Activated CD4-positive, alpha-beta memory T cell treated with anti-CD3 and anti-CD28 coated beads, Interleukin-2, amount 10 ng/mL, durations not matched to agents 7 days and 5 days (primary cell): ENCODE results near the gene CUL9. TPM values are rescaled to one million over a fixed set of nuclear protein-coding genes. Genes with fewer than 3 reads are reported as not detected.

Source experiments
- CTCF ChIA-PET: fragments of 350-600 bp; sonication (Branson Sonifier 250); formaldehyde crosslinking; loops from one replicate; lab custom pipeline; 2021; ENCODE audit warnings: antibody characterized with exemption, inconsistent platforms; lab: Charles Lee
- POLR2A ChIA-PET: fragments of 350-600 bp; sonication (Branson Sonifier 250); formaldehyde crosslinking; loops from one replicate; lab custom pipeline; 2021; ENCODE audit warnings: antibody characterized with exemption; lab: Charles Lee
- DNase-seq: peaks from one replicate; pipeline ENCODE4 v3.0.0-alpha.2; 2020
- H3K27ac Mint-ChIP-seq: one replicate; pipeline ENCODE4 v1.8.0; 2021; ENCODE audit warnings: mild to moderate bottlenecking, mixed read lengths
- H3K27me3 Mint-ChIP-seq: one replicate; pipeline ENCODE4 v1.8.0; 2021; ENCODE audit warnings: mixed read lengths
- H3K36me3 Mint-ChIP-seq: one replicate; pipeline ENCODE4 v1.8.0; 2021; ENCODE audit warnings: low read depth, mixed read lengths
- H3K4me1 Mint-ChIP-seq: one replicate; pipeline ENCODE4 v1.8.0; 2021; ENCODE audit warnings: mixed read lengths
- H3K4me3 Mint-ChIP-seq: one replicate; pipeline ENCODE4 v1.8.0; 2021; ENCODE audit warnings: mild to moderate bottlenecking, mixed read lengths
- H3K9me3 Mint-ChIP-seq: one replicate; pipeline ENCODE4 v1.8.0; 2021; ENCODE audit warnings: mixed read lengths
- total RNA-seq, 2 experiments: library from RNA; stranded (reverse); gene quantifications; one replicate each; pipeline ENCODE4 v1.2.3, GENCODE V29; 2021

CUL9 gene
- total RNA-seq, 2 experiments from 2014 or later, result 45.0 to 45.9 TPM

- ChIA-PET CTCF (no interaction called here), POLR2A (interaction anchor here (0.5 to 1.2 kb wide), 2 partner anchors 17 to 41 kb away, joined by 3 read pairs; partner anchors contain the start of gene DNPH1)
- DNase-seq, result no peak
- H3K4me3 Mint-ChIP-seq, result no peak overlapping the region
- no peaks in the 10 kb centered on the region for H3K27me3 Mint-ChIP-seq
- peaks cover 50% of the 10 kb centered on the region for H3K36me3 Mint-ChIP-seq
- H3K4me1 Mint-ChIP-seq, result peaks cover 37% of the 10 kb centered on the region
- H3K9me3 Mint-ChIP-seq, result no peaks in the 10 kb centered on the region
- H3K27ac Mint-ChIP-seq, result no peak overlapping the region
Observed at GRCh38 chr6:43187821-43188220, 5.8 kb downstream of the CUL9 start.

GRCh38 chr6:43188426-43188825 lies 6.4 kb downstream of the CUL9 start:
- Mint-ChIP-seq H3K27me3 (no peaks in the 10 kb centered on the region), H3K4me1 (peaks cover 31% of the 10 kb centered on the region), H3K4me3 (no peak overlapping the region), H3K9me3 (no peaks in the 10 kb centered on the region), H3K36me3 (peaks cover 56% of the 10 kb centered on the region), H3K27ac (no peak overlapping the region)
- no peak for DNase-seq
- ChIA-PET POLR2A (interaction anchor here (1.2 kb wide), 1 partner anchor 40 kb away, joined by 3 read pairs; the partner anchor contains the start of gene DNPH1), CTCF (no interaction called here)

- Mint-ChIP-seq H3K36me3 (peaks cover 55% of the 10 kb centered on the region), H3K27ac (no peak overlapping the region), H3K9me3 (no peaks in the 10 kb centered on the region), H3K4me3 (no peak overlapping the region), H3K27me3 (no peaks in the 10 kb centered on the region), H3K4me1 (peaks cover 18% of the 10 kb centered on the region)
- POLR2A ChIA-PET, result no interaction called here
- no peak for DNase-seq
- CTCF ChIA-PET, result no interaction called here
Observed at GRCh38 chr6:43189776-43190304, 7.8 kb downstream of the CUL9 start.

- H3K36me3 Mint-ChIP-seq, result peaks cover 49% of the 10 kb centered on the region
- no peaks in the 10 kb centered on the region for H3K9me3 Mint-ChIP-seq
- H3K27me3 Mint-ChIP-seq, result no peaks in the 10 kb centered on the region
- H3K4me1 Mint-ChIP-seq, result peaks cover 6% of the 10 kb centered on the region
- H3K27ac Mint-ChIP-seq, result no peak overlapping the region
- no peak for DNase-seq
- POLR2A ChIA-PET, result no interaction called here
- CTCF ChIA-PET, result interaction anchor here (0.7 kb wide), 1 partner anchor 63 kb away, joined by 3 read pairs; no protein-coding TSS in a partner anchor
- no peak overlapping the region for H3K4me3 Mint-ChIP-seq
Observed at GRCh38 chr6:43192911-43193310, 10.9 kb downstream of the CUL9 start.

- ChIA-PET POLR2A (interaction anchor here (0.6 to 0.8 kb wide), 2 partner anchors 10 to 320 kb away, joined by 3 to 5 read pairs; no protein-coding TSS in a partner anchor), CTCF (no interaction called here)
- peaks cover 6% of the 10 kb centered on the region for H3K4me1 Mint-ChIP-seq
- peaks cover 41% of the 10 kb centered on the region for H3K36me3 Mint-ChIP-seq
- H3K9me3 Mint-ChIP-seq, result no peaks in the 10 kb centered on the region
- H3K27ac Mint-ChIP-seq, result no peak overlapping the region
- no peaks in the 10 kb centered on the region for H3K27me3 Mint-ChIP-seq
- DNase-seq, result no peak
- no peak overlapping the region for H3K4me3 Mint-ChIP-seq
Observed at GRCh38 chr6:43193929-43194328, 11.9 kb downstream of the CUL9 start.

- Mint-ChIP-seq H3K4me1 (no peaks in the 10 kb centered on the region), H3K27me3 (no peaks in the 10 kb centered on the region), H3K36me3 (peaks cover 43% of the 10 kb centered on the region), H3K27ac (no peak overlapping the region), H3K4me3 (no peak overlapping the region), H3K9me3 (no peaks in the 10 kb centered on the region)
- POLR2A ChIA-PET, result interaction anchor here (0.7 kb wide), 1 partner anchor 24 kb away, joined by 3 read pairs; no protein-coding TSS in a partner anchor
- DNase-seq, result no peak
- CTCF ChIA-PET, result no interaction called here
Observed at GRCh38 chr6:43196337-43196736, 14.3 kb downstream of the CUL9 start.

DNA sequence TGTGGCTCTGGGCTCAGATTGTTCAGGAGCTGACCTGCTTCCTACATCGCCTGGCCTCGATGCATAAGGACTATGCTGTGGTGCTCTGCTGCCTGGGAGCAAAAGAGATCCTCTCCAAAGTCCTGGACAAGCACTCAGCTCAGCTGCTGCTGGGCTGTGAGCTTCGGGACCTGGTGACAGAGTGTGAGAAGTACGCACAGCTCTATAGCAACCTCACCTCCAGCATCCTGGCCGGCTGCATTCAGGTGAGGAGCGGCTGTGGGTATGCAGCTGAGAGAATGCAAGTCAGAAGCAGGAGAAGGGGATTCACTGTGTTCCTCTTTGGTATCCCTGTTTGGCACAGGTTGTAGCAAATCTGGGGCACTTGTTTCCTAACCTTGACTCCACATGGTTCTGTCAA lies 17.9 kb downstream of the CUL9 start:
- peaks cover 29% of the 10 kb centered on the region for H3K36me3 Mint-ChIP-seq
- H3K9me3 Mint-ChIP-seq, result no peaks in the 10 kb centered on the region
- H3K27me3 Mint-ChIP-seq, result no peaks in the 10 kb centered on the region
- H3K27ac Mint-ChIP-seq, result no peak overlapping the region
- no peak overlapping the region for H3K4me3 Mint-ChIP-seq
- CTCF ChIA-PET, result interaction anchor here (2.7 kb wide), 1 partner anchor 29 kb away, joined by 11 read pairs; the partner anchor contains the start of gene DNPH1
- no peak for DNase-seq
- POLR2A ChIA-PET, result no interaction called here
- H3K4me1 Mint-ChIP-seq, result no peaks in the 10 kb centered on the region

DNA sequence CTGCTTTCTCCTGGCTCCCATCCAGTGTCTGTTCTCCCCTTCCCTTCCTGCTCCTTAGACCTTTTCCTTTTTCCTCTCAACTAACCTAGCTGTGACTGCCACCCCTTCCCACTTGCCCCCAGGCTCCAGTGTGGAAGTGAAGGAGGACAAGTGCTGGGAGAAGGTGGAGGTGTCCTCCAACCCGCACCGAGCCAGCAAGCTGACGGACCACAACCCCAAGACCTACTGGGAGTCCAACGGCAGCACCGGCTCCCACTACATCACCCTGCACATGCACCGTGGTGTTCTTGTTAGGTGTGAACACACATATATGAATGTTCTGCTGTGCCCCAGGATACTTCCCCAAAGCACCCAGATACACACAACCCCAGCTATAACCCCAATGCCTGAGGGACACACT lies 18.5 kb downstream of the CUL9 start:
- Mint-ChIP-seq H3K4me1 (no peaks in the 10 kb centered on the region), H3K27me3 (no peaks in the 10 kb centered on the region), H3K27ac (peak overlapping the region; percentile 10), H3K9me3 (no peaks in the 10 kb centered on the region), H3K4me3 (no peak overlapping the region), H3K36me3 (peaks cover 25% of the 10 kb centered on the region)
- no peak for DNase-seq
- POLR2A ChIA-PET, result interaction anchor here (1.3 kb wide), 1 partner anchor 26 kb away, joined by 3 read pairs; no protein-coding TSS in a partner anchor
- CTCF ChIA-PET, result interaction anchor here (2.7 kb wide), 1 partner anchor 28 kb away, joined by 11 read pairs; the partner anchor contains the start of gene DNPH1

GRCh38 chr6:43202451-43202850 lies 20.5 kb downstream of the CUL9 start:
- DNase-seq, result no peak
- Mint-ChIP-seq H3K4me1 (no peaks in the 10 kb centered on the region), H3K27ac (no peak overlapping the region), H3K27me3 (no peaks in the 10 kb centered on the region), H3K4me3 (no peak overlapping the region), H3K36me3 (peaks cover 26% of the 10 kb centered on the region), H3K9me3 (no peaks in the 10 kb centered on the region)
- POLR2A ChIA-PET, result interaction anchor here (1.1 kb wide), 1 partner anchor 10 kb away, joined by 3 read pairs; no protein-coding TSS in a partner anchor
- CTCF ChIA-PET, result no interaction called here

- no peak for DNase-seq
- Mint-ChIP-seq H3K4me3 (no peak overlapping the region), H3K36me3 (peaks cover 26% of the 10 kb centered on the region), H3K4me1 (no peaks in the 10 kb centered on the region), H3K27me3 (no peaks in the 10 kb centered on the region), H3K27ac (no peak overlapping the region), H3K9me3 (no peaks in the 10 kb centered on the region)
- POLR2A ChIA-PET, result no interaction called here
- CTCF ChIA-PET, result no interaction called here
Observed at GRCh38 chr6:43203029-43203717, 21.2 kb downstream of the CUL9 start.

GRCh38 chr6:43203718-43204095 lies 21.7 kb downstream of the CUL9 start:
- POLR2A ChIA-PET, result no interaction called here
- Mint-ChIP-seq H3K4me3 (no peak overlapping the region), H3K9me3 (no peaks in the 10 kb centered on the region), H3K27ac (no peak overlapping the region), H3K27me3 (no peaks in the 10 kb centered on the region), H3K36me3 (peaks cover 26% of the 10 kb centered on the region), H3K4me1 (no peaks in the 10 kb centered on the region)
- CTCF ChIA-PET, result no interaction called here
- no peak for DNase-seq

DNA sequence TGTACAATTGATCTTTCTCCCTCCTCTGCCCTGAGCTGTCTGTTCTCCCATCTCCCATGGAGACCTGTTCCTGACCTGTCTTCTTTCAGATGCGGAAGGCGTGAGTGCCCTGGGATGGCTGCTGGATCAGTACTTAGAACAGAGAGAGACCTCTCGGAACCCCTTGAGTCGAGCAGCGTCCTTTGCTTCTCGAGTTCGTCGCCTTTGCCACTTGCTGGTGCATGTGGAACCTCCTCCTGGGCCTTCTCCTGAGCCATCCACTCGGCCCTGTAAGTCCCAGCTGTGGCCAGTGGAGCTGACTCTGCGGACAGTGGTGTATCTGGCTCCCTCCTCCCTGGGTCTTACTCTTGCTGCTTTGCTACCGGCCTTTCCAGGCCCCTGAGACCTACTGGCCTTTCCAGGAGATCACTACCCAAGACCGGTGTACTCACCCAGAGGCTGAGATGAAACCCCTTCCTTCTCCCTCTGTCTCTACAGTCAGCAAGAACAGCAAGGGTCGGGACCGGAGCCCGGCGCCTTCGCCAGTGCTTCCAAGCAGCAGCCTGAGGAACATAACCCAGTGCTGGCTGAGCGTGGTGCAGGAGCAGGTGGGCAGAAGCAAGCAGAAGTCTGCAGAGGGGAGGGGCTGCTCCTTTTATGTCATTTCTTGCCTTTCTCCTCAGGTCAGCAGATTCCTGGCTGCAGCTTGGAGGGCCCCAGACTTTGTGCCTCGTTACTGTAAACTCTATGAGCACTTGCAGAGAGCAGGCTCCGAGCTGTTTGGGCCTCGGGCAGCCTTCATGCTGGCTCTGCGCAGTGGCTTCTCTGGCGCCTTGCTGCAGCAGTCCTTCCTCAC lies 22.5 kb downstream of the CUL9 start:
- H3K27me3 Mint-ChIP-seq, result no peaks in the 10 kb centered on the region
- H3K9me3 Mint-ChIP-seq, result no peaks in the 10 kb centered on the region
- DNase-seq, result no peak
- no peak overlapping the region for H3K4me3 Mint-ChIP-seq
- ChIA-PET CTCF (no interaction called here), POLR2A (interaction anchor here (0.7 kb wide), 1 partner anchor 17 kb away, joined by 3 read pairs; no protein-coding TSS in a partner anchor)
- H3K4me1 Mint-ChIP-seq, result no peaks in the 10 kb centered on the region
- peaks cover 26% of the 10 kb centered on the region for H3K36me3 Mint-ChIP-seq
- no peak overlapping the region for H3K27ac Mint-ChIP-seq

DNA sequence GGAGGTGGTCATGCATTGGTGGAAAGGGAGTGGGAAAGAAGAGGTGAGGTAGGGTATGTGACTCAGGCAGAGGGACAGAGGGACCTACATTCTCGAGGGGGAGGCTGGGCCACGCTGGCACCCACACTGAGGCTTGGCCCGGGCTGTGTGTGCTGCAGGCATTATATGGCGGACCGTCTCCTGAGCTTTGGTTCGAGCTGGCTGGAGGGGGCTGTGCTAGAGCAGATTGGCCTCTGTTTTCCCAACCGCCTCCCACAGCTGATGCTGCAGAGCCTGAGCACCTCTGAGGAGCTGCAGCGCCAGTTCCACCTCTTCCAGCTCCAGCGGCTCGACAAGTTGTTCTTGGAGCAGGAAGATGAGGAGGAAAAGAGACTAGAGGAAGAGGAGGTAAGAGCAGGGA lies 23.9 kb downstream of the CUL9 start:
- CTCF ChIA-PET, result no interaction called here
- Mint-ChIP-seq H3K36me3 (peaks cover 21% of the 10 kb centered on the region), H3K27ac (no peak overlapping the region), H3K4me3 (no peak overlapping the region), H3K9me3 (no peaks in the 10 kb centered on the region), H3K4me1 (no peaks in the 10 kb centered on the region), H3K27me3 (no peaks in the 10 kb centered on the region)
- POLR2A ChIA-PET, result no interaction called here
- DNase-seq, result no peak
